A673 (cell line): Measurements from ENCODE around the gene TRIM40. TPM values are rescaled to one million over a fixed set of nuclear protein-coding genes. Genes with fewer than 3 reads are reported as not detected.

Source experiments
- BruUV-seq: library from RNA; stranded (reverse); fragments of 400-500 nt; replicated peaks from 2 replicates; lab custom pipeline; 2021; lab: Mats Ljungman, UMichigan
- CTCF ChIA-PET: fragments of 300-600 bp; sonication (Branson Sonifier 250); formaldehyde crosslinking; loops from one replicate; lab custom pipeline; 2022; ENCODE audit warnings: antibody characterized with exemption; lab: Charles Lee
- POLR2A ChIA-PET: fragments of 300-600 bp; sonication (Branson Sonifier 250); formaldehyde crosslinking; loops from one replicate; lab custom pipeline; 2022; ENCODE audit warnings: antibody characterized with exemption; ENCODE audit not compliant: low non-redundant PET; lab: Charles Lee
- DNase-seq: peaks from one replicate; pipeline ENCODE4 v3.0.0-alpha.2; 2015; ENCODE audit warnings: low spot score
- H3K27ac ChIP-seq: fragments of 200-600 bp; sonication (generic); 2 replicates; pipeline ENCODE4 v1.5.1; 2016; ENCODE audit warnings: mixed run types, low read depth, mild to moderate bottlenecking, mixed read lengths, antibody characterized with exemption, low read length; ENCODE audit not compliant: poor library complexity, severe bottlenecking
- H3K27me3 ChIP-seq: fragments of 200-600 bp; sonication (generic); replicated peaks from 2 replicates; pipeline ENCODE4 v1.6.1; 2017; ENCODE audit warnings: mixed run types, low read depth, mild to moderate bottlenecking, mixed read lengths, antibody characterized with exemption, low read length; ENCODE audit not compliant: insufficient read depth, poor library complexity
- H3K36me3 ChIP-seq: fragments of 200-600 bp; sonication (generic); 2 replicates; pipeline ENCODE4 v1.6.1; 2016; ENCODE audit warnings: mixed run types, mild to moderate bottlenecking, mixed read lengths, antibody characterized with exemption, low read length; ENCODE audit not compliant: insufficient read depth, poor library complexity, severe bottlenecking
- H3K4me1 ChIP-seq: fragments of 200-600 bp; sonication (generic); 2 replicates; pipeline ENCODE4 v1.6.1; 2017; ENCODE audit warnings: mixed run types, mild to moderate bottlenecking, mixed read lengths, antibody characterized with exemption, low read length; ENCODE audit not compliant: insufficient read depth, poor library complexity, severe bottlenecking
- H3K4me3 ChIP-seq: fragments of 200-600 bp; sonication (generic); 2 replicates; pipeline ENCODE4 v1.5.1; 2016; ENCODE audit warnings: low read depth, mixed run types, mild to moderate bottlenecking, mixed read lengths, low read length; ENCODE audit not compliant: poor library complexity, severe bottlenecking
- H3K9me3 ChIP-seq: fragments of 200-600 bp; sonication (generic); 2 replicates; pipeline ENCODE4 v1.6.1; 2016; ENCODE audit warnings: mixed run types, low read depth, mild to moderate bottlenecking, mixed read lengths, antibody characterized with exemption, low read length; ENCODE audit not compliant: poor library complexity, severe bottlenecking
- EZH2 ChIP-seq: fragments of 200-600 bp; sonication (generic); IDR thresholded peaks from 2 replicates; pipeline ENCODE4 v1.6.1; 2017; ENCODE audit warnings: borderline replicate concordance, low read depth, mild to moderate bottlenecking, mixed read lengths, antibody characterized with exemption, low read length; ENCODE audit not compliant: poor library complexity, severe bottlenecking
- intact Hi-C: fragments of 100-400 bp; cut with micrococcal nuclease; formaldehyde crosslinking; loops from one replicate; pipeline ENCODE4 v1.10.0; 2022; ENCODE audit not compliant: unreplicated experiment
- total RNA-seq: library from RNA; stranded (reverse); gene quantifications from 2 replicates; pipeline ENCODE4 v1.2.3, GENCODE V29; 2021
- TF ChIP-seq, protein P1 (sequence below): fragments of 300-800, 200-600 bp; sonication (generic); conservative IDR thresholded peaks from 2 replicates; pipeline ENCODE4 v1.5.1; 2017; ENCODE audit warnings: low read depth, mild to moderate bottlenecking, antibody characterized with exemption, low read length, moderate library complexity, mixed read lengths

Gene TRIM40
- total RNA-seq, 1 experiment from 2014 or later = not detected

DNA sequence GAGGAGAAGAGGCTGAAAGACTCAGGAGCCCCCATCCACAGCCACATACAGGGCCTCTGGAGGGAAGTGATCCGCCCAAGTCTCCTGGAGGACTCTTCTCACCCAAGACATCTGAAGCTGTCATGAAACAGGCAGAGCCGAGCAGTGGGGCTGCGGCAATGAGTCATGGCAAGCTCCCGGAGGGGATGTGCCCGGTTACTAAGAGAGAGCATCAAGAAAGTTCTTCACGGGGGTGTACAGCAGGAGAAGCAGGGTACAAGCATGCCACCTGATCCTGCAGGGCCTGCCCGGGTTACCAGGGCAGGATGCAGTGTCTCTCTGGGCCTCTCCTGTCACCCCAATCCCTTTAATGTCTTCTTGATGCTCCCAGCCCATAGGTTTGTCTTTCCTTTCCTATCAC, 56.1 kb downstream of the TRIM40 start:
- H3K4me3 ChIP-seq = no peak overlapping the region
- no peaks in the 10 kb centered on the region for H3K4me1 ChIP-seq
- peaks cover 25% of the 10 kb centered on the region for H3K36me3 ChIP-seq
- CTCF ChIA-PET = no interaction called here
- H3K27me3 ChIP-seq = no peaks in the 10 kb centered on the region
- DNase-seq = no peak
- POLR2A ChIA-PET = no interaction called here
- intact Hi-C loops = no loop called here
- no peaks in the 10 kb centered on the region for H3K9me3 ChIP-seq
- TF ChIP-seq, protein P1, sequence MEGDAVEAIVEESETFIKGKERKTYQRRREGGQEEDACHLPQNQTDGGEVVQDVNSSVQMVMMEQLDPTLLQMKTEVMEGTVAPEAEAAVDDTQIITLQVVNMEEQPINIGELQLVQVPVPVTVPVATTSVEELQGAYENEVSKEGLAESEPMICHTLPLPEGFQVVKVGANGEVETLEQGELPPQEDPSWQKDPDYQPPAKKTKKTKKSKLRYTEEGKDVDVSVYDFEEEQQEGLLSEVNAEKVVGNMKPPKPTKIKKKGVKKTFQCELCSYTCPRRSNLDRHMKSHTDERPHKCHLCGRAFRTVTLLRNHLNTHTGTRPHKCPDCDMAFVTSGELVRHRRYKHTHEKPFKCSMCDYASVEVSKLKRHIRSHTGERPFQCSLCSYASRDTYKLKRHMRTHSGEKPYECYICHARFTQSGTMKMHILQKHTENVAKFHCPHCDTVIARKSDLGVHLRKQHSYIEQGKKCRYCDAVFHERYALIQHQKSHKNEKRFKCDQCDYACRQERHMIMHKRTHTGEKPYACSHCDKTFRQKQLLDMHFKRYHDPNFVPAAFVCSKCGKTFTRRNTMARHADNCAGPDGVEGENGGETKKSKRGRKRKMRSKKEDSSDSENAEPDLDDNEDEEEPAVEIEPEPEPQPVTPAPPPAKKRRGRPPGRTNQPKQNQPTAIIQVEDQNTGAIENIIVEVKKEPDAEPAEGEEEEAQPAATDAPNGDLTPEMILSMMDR = no peak
- no peak for TF ChIP-seq EZH2
- no TSS peak for BruUV-seq
- no peak overlapping the region for H3K27ac ChIP-seq

- peaks cover 21% of the 10 kb centered on the region for H3K36me3 ChIP-seq
- no peaks in the 10 kb centered on the region for H3K9me3 ChIP-seq
- intact Hi-C loops = no loop called here
- no peaks in the 10 kb centered on the region for H3K4me1 ChIP-seq
- H3K4me3 ChIP-seq = no peak overlapping the region
- BruUV-seq = no TSS peak
- no peak overlapping the region for H3K27ac ChIP-seq
- no peak for DNase-seq
- CTCF ChIA-PET = no interaction called here
- TF ChIP-seq, protein P1 = no peak
- no peak for TF ChIP-seq EZH2
- no peaks in the 10 kb centered on the region for H3K27me3 ChIP-seq
- POLR2A ChIA-PET = interaction anchor here (0.6 kb wide), 1 partner anchor 8 kb away, joined by 3 read pairs; no protein-coding TSS in a partner anchor
These were observed 59.1 kb downstream of the TRIM40 start for GRCh38 chr6:30194797-30195690.

DNA sequence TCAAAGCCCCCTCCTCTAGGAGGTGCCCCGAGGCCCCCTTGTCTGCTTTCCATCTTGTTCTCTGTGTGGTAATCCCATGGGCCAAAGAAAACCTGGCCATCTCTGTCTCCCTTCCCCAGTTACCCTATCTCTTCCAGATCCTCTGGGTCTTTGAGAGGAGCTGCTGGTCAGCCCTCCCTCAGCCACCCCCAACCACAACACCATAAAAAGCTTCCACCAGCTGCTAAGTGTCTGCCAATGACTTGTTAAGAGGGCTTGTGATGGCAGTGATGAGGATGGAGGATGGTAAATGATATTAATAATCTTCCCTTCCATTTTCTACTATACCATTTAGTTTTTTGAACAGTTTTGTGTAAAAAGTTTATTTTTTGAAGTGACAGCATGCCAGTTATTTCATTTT, 60.0 kb downstream of the TRIM40 start:
- no peak overlapping the region for H3K27ac ChIP-seq
- BruUV-seq = no TSS peak
- DNase-seq = no peak
- peaks cover 24% of the 10 kb centered on the region for H3K36me3 ChIP-seq
- intact Hi-C loops = no loop called here
- no peaks in the 10 kb centered on the region for H3K27me3 ChIP-seq
- no peaks in the 10 kb centered on the region for H3K9me3 ChIP-seq
- TF ChIP-seq EZH2 = no peak
- no peaks in the 10 kb centered on the region for H3K4me1 ChIP-seq
- H3K4me3 ChIP-seq = no peak overlapping the region
- ChIA-PET CTCF (no interaction called here), POLR2A (no interaction called here)
